HG03060 (cell line): ENCODE data around the gene CDK5R1.
"Not testable (repeated sequence)": the region's sequence is repeated elsewhere in the genome, so short reads cannot be mapped to it uniquely, and the experiment has no call there.

ENCODE experiments used
- ATAC-seq: cut with Tn5 transposase; IDR thresholded peaks from one replicate; pipeline ENCODE4 v1.9.1; 2021; ENCODE audit warnings: low read depth, moderate number of reproducible peaks; ENCODE audit not compliant: unreplicated experiment

The CDK5R1 gene

GRCh38 chr17:32515677-32516383, 29.0 kb downstream of the CDK5R1 start:
- peak; percentile 41 for ATAC-seq

GRCh38 chr17:32516450-32516849, 29.7 kb downstream of the CDK5R1 start:
- no peak for ATAC-seq

GRCh38 chr17:32516940-32517701, 30.3 kb downstream of the CDK5R1 start:
- ATAC-seq = no peak

- ATAC-seq = no peak
These were observed 31.2 kb downstream of the CDK5R1 start for GRCh38 chr17:32517982-32518381.

GRCh38 chr17:32518646-32519227, 31.9 kb downstream of the CDK5R1 start:
- ATAC-seq = no peak

- ATAC-seq = no peak
These were observed 32.7 kb downstream of the CDK5R1 start for GRCh38 chr17:32519228-32520103.

GRCh38 chr17:32520104-32520701, 33.4 kb downstream of the CDK5R1 start:
- ATAC-seq = no peak

GRCh38 chr17:32520737-32521404, 34.1 kb downstream of the CDK5R1 start:
- ATAC-seq = no peak

- peak; percentile 59 for ATAC-seq
These were observed 36.4 kb downstream of the CDK5R1 start for GRCh38 chr17:32523017-32523680.

- ATAC-seq = no peak
These were observed 37.2 kb downstream of the CDK5R1 start for GRCh38 chr17:32523827-32524552.

- ATAC-seq = not testable (repeated sequence)
These were observed 37.7 kb downstream of the CDK5R1 start for GRCh38 chr17:32524553-32524880.

- no peak for ATAC-seq
These were observed 38.3 kb downstream of the CDK5R1 start for GRCh38 chr17:32525122-32525521.

GRCh38 chr17:32527146-32527545, 40.4 kb downstream of the CDK5R1 start:
- no peak for ATAC-seq

GRCh38 chr17:32528825-32529224, 42.0 kb downstream of the CDK5R1 start:
- ATAC-seq = no peak

GRCh38 chr17:32529604-32530003, 42.8 kb downstream of the CDK5R1 start:
- no peak for ATAC-seq

- no peak for ATAC-seq
These were observed 46.5 kb downstream of the CDK5R1 start for GRCh38 chr17:32533296-32533695.

GRCh38 chr17:32536736-32537643, 50.2 kb downstream of the CDK5R1 start:
- no peak for ATAC-seq
